NB4 (cell line): ENCODE measurements around the gene ARID2.

Experiments
- DNase-seq: peaks from one replicate; pipeline ENCODE4 v3.0.0; 2010; ENCODE audit warnings: low read depth
- H3K4me3 ChIP-seq: one replicate; pipeline ENCODE4 v1.5.1; 2011; ENCODE audit warnings: mild to moderate bottlenecking, low read depth, low read length, moderate library complexity
- CTCF ChIP-seq: IDR thresholded peaks from one replicate; pipeline ENCODE4 v1.5.1; 2012; ENCODE audit warnings: low read depth, low read length
- MAX ChIP-seq: IDR thresholded peaks from 2 replicates; pipeline ENCODE4 v1.6.1; 2011; ENCODE audit warnings: low read depth, low read length
- MYC ChIP-seq: IDR thresholded peaks from 2 replicates; pipeline ENCODE4 v1.6.1; 2011; ENCODE audit warnings: low read depth, low read length
- POLR2A ChIP-seq: IDR thresholded peaks from 2 replicates; pipeline ENCODE4 v1.6.1; 2011; ENCODE audit warnings: mild to moderate bottlenecking; ENCODE audit not compliant: insufficient read length; ENCODE audit errors: extremely low read depth

ARID2 gene

GRCh38 chr12:45756666-45757065 is 27.2 kb downstream of the ARID2 start:
- no peak for DNase-seq
- TF ChIP-seq MYC (no peak), MAX (no peak), CTCF (no peak), POLR2A (no peak)
- H3K4me3 ChIP-seq: no peak overlapping the region

GRCh38 chr12:45757172-45757571 is 27.7 kb downstream of the ARID2 start:
- H3K4me3 ChIP-seq: no peak overlapping the region
- TF ChIP-seq MAX: no peak
- TF ChIP-seq CTCF: no peak
- TF ChIP-seq MYC: no peak
- no peak for TF ChIP-seq POLR2A
- no peak for DNase-seq

GRCh38 chr12:45760333-45760732 is 30.8 kb downstream of the ARID2 start:
- no peak for TF ChIP-seq POLR2A
- no peak for TF ChIP-seq MYC
- TF ChIP-seq CTCF: no peak
- no peak for TF ChIP-seq MAX
- DNase-seq: no peak
- no peak overlapping the region for H3K4me3 ChIP-seq

- TF ChIP-seq MAX: no peak
- TF ChIP-seq CTCF: peak; percentile 67
- peak; percentile 59 for DNase-seq
- no peak overlapping the region for H3K4me3 ChIP-seq
Observed at GRCh38 chr12:45762185-45763110, 32.9 kb downstream of the ARID2 start.

GRCh38 chr12:45763381-45763780 is 33.9 kb downstream of the ARID2 start:
- no peak overlapping the region for H3K4me3 ChIP-seq
- DNase-seq: no peak
- no peak for TF ChIP-seq POLR2A

- H3K4me3 ChIP-seq: no peak overlapping the region
- DNase-seq: no peak
- TF ChIP-seq CTCF (no peak), MYC (no peak), POLR2A (no peak), MAX (no peak)
Observed at GRCh38 chr12:45768194-45768593, 38.7 kb downstream of the ARID2 start.
